8988T (cell line): Measurements from ENCODE around the gene DALRD3.
"Not testable (repeated sequence)": the region's sequence is repeated elsewhere in the genome, so short reads cannot be mapped to it uniquely, and the experiment has no call there.

ENCODE experiments used
- DNase-seq: peaks from one replicate; pipeline ENCODE4 v3.0.0; 2011

DALRD3 gene

GRCh38 chr3:49021213-49021812, 2.9 kb upstream of the DALRD3 start:
- peak; percentile 95 for DNase-seq

GRCh38 chr3:49020330-49021212, 2.2 kb upstream of the DALRD3 start:
- DNase-seq, result peak; percentile 59

GRCh38 chr3:49019941-49020329, 1.6 kb upstream of the DALRD3 start:
- no peak for DNase-seq

DNA sequence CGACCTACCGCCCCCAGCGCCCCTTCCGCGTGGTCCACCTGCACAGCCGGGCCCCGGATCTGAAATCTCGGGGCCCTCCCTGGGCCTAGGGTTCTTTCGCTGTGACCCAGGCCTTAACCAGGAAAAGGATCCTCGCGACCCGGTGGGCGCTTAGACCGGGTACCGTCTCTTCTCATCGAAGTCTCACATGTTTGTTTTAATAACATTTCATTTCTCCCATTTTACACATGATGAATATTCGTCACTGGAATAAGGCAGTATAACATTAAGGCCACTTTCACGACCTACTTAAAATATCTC, 277 bp upstream of the DALRD3 start:
- no peak for DNase-seq

GRCh38 chr3:49017229-49017970, 980 bp downstream of the DALRD3 start:
- DNase-seq, result peak; percentile 39

- no peak for DNase-seq
Measured at GRCh38 chr3:49016414-49017228, 1.8 kb downstream of the DALRD3 start.

DNA sequence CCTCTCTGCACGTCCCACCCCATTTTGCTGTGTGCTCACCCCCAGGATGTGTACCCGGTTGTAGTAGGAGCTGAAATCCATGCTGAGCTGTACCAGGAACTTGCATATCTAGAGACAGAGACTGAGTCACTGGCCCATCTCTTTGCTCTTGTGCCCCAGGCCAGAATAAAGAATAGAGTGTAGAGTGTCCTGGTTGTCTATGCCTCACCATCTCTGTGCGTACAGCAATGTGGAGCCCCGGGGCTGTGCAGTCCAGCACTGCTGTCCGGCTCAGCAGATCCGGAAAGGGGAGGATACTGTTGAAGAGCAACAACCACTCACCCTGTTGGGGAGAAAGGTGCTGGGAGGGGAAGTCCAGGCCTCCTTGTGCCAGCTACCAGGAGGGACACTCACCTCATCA, 2.6 kb downstream of the DALRD3 start:
- DNase-seq, result peak; percentile 8

DNA sequence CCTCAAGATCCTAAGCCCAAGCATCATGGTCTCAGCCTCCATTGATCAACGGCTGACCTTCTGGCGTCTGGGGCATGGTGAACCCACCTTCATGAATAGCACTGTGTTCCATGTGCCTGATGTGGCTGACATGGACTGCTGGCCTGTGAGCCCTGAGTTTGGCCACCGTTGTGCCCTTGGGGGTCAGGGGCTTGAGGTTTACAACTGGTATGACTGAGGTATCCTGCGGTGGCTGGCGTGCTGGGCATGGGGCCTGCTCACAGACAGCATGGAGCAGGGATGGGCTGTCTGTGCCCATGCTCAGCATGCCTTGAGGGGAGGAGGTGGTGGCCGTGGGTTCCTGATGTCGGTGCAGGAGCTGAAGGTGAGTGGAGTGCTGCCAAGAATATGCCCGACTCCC, 3.3 kb downstream of the DALRD3 start:
- DNase-seq, result no peak

- peak; percentile 86 for DNase-seq
Measured at GRCh38 chr3:49013738-49014660, 4.4 kb downstream of the DALRD3 start.

DNA sequence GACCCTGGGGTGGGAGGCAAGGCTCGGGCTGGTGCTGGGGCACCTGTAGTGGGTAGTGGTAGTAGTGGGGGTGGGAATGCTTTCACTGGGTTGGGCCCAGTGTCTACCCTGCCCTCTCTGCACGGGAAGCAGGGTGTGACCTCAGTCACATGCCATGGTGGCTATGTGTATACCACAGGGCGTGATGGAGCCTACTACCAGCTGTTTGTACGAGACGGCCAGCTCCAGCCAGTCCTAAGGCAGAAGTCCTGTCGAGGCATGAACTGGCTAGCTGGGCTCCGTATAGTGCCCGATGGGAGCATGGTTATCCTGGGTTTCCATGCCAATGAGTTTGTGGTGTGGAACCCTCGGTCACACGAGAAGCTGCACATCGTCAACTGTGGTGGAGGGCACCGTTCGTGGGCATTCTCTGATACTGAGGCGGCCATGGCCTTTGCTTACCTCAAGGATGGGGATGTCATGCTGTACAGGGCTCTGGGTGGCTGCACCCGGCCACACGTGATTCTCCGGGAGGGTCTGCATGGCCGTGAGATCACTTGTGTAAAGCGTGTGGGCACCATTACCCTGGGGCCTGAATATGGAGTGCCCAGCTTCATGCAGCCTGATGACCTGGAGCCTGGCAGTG, 5.2 kb downstream of the DALRD3 start:
- peak; percentile 10 for DNase-seq

- peak; percentile 35 for DNase-seq
Measured at GRCh38 chr3:49012441-49013017, 5.9 kb downstream of the DALRD3 start.

GRCh38 chr3:49009396-49009795, 9.0 kb downstream of the DALRD3 start:
- no peak for DNase-seq

DNA sequence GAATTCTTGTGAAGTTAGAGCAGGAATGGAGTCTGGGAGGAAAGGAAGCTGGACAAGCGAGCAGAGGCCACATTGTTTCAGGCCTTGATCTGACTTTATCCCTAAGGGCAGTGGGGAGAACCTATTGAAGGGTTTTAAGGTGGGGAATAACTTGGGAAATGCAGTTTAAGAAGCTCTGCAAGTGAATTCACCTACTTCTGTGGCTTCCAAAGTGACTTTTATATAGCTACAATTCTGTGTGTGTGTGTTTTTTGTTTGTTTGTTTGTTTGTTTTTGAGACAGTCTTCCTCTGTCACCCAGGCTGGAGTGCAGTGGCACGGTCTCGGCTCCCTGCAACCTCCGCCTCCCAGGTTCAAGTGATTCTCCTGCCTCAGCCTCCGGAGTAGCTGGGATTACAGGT, 9.8 kb downstream of the DALRD3 start:
- DNase-seq, result not testable (repeated sequence)

DNA sequence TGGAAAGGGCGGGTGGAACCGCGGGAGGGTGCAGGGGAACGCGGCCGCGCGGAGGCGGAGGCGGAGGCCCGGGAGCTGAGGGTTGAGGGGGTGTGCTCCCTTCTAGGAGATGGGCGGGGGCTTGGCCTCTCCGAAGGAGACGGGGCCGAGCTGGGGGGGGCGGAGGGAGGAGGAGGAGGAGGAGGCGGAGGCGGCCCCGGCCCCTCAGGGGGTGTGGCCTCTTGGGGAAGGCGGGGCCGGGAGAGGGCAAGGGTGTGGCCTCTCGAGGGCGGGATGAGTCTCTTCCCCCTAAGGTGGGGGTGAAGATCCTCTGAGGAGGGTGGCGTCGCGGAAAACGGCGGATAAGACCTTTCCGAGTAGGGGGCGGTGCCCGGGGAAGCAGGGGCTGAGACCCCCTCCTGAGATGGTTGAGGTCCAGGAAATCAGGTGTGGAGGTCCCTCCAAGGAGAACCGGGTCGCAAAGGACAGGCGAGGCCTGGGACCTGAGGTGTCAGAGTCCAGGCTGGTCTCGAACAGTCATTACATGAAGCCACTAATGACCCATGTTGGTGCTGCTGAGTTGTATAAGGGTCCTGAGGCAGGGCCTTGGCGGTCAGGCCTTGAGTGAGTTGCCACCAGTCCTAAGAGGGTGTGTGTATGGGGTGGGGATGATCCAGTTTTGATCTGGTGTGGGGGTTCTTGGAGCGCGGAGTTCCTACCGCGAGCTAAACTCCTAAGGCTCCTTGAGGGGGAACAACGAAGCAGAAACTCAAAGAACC, 10.4 kb downstream of the DALRD3 start:
- peak; percentile 91 for DNase-seq

- peak; percentile 98 for DNase-seq
Measured at GRCh38 chr3:49007068-49007770, 11.2 kb downstream of the DALRD3 start, which contains the start of gene WDR6. Gene WDR6 (plus strand): TSS chr3:49007391. CDS start chr3:49007432, 41 bp downstream.

DNA sequence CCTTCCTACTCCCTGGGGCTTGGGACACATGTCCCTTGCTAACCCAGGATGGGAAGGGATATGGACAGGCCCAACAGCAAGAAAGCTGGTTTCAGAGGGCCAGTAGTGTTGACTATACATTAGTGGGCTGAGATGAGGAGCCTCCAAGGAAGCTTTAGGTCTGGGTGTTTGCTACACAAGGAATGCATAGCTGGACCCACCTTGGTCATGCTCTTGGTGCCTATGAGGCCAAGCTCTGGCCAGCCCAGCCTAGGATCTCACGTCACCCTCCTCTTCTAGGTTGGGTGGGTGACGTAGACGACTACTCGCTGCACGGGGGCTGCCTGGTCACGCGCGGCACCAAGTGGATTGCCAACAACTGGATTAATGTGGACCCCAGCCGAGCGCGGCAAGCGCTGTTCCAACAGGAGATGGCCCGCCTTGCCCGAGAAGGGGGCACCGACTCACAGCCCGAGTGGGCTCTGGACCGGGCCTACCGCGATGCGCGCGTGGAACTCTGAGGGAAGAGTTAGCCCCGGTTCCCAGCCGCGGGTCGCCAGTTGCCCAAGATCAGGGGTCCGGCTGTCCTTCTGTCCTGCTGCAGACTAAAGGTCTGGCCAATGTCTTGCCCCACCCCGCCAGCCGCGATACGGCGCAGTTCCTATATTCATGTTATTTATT, 11.8 kb downstream of the DALRD3 start:
- DNase-seq, result no peak

DNA sequence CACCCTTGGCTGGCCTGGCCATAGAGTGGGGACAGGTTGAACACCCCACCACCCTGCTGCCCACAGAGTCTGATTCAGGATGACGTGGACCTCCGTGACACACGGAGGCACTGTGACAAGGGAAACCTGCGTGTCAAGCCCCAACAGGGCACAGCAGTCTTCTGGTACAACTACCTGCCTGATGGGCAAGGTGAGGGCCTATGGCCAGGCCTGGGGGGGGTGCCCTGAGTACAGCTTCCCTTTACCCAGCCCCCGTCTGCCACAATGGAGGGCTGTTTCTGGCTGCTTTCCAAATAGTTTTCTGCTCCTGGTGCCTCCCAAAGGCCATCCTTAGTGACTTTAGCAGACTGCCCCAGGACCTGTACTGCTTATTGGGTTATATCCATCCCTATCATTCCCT, 12.4 kb downstream of the DALRD3 start:
- no peak for DNase-seq

DNA sequence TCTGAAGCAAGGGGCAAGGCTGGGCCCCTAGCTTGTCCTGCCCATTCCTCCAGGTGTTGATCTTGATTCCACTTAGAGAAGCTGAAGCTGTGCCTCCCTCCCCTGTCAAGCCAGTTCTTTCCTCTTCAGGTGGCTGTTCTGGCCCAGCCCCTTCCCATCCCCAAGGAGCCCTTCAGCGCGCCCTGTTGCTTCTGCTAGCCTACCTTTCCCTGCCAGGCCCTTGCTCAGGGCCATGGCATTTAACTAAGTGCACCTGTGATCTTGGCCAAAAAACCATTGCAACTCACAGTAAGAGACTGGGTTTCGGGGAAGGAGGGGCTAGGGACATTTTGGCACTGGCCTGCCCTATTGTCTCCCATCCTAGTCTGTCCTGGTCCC, 13.1 kb downstream of the DALRD3 start:
- DNase-seq, result no peak
